Measurements from ENCODE around the gene TEX29. TPM values are rescaled to one million over a fixed set of nuclear protein-coding genes. Genes with fewer than 3 reads are reported as not detected.

The TEX29 gene
- total RNA-seq, 1 experiment from 2014 or later, result not detected

DNA sequence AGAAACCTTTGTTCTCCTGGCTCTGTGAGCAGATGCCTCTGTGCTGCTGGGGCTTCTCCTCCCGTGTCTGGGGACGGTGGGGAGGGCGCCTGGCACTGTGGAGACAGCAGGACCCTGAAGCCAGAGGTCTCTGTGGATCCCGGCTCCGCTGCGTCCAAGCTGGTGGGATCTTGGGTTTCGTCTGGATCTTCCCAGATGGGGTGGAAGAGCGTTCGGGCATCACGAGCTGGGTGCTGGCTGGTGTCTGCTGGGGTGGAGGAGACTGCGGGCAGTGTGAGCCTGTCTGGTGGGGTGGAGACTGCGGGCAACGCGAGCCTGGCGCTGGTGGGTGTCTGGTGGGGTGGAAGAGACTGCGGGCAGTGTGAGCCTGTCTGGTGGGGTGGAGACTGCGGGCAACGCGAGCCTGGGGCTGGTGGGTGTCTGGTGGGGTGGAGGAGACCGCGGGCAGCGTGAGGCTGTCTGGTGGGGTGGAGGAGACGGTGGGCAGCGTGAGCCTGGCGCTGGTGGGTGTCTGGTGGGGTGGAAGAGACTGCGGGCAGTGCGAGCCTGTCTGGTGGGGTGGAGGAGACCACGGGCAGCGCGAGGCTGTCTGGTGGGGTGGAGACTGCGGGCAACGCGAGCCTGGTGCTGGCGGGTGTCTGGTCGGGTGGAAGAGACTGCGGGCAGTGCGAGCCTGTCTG lies 5.6 kb downstream of the TEX29 start:
- TF ChIP-seq, protein P1, sequence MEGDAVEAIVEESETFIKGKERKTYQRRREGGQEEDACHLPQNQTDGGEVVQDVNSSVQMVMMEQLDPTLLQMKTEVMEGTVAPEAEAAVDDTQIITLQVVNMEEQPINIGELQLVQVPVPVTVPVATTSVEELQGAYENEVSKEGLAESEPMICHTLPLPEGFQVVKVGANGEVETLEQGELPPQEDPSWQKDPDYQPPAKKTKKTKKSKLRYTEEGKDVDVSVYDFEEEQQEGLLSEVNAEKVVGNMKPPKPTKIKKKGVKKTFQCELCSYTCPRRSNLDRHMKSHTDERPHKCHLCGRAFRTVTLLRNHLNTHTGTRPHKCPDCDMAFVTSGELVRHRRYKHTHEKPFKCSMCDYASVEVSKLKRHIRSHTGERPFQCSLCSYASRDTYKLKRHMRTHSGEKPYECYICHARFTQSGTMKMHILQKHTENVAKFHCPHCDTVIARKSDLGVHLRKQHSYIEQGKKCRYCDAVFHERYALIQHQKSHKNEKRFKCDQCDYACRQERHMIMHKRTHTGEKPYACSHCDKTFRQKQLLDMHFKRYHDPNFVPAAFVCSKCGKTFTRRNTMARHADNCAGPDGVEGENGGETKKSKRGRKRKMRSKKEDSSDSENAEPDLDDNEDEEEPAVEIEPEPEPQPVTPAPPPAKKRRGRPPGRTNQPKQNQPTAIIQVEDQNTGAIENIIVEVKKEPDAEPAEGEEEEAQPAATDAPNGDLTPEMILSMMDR (IDR thresholded peaks at IDR 0.05; ENCODE audit: insufficient read depth in 1 of 2, low read depth in 1 of 2, low read length in 1 of 2, severe bottlenecking in 1 of 2, unreplicated experiment in 1 of 2), result no peak
- no peak overlapping the region for H3K27ac Mint-ChIP-seq (ENCODE audit: unreplicated experiment)

DNA sequence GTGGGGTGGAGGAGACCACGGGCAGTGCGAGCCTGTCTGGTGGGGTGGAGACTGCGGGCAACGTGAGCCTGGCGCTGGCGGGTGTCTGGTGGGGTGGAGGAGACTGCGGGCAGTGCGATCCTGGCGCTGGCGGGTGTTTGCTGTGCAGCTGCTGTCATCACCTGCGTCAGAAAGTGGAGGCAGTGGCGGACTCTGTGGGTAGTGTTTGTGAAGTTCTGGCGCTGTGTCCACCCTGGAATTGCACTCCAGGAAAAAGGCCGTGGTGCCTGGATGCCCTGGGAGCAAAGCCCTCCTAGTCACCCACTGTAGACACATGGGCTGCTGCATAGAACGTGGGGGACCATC lies 6.2 kb downstream of the TEX29 start:
- Histone ChIP-seq H3K9me3 (0 out of 2 replicates have a peak, but pooled peaks cover 2% of the 10 kb centered on the region), H3K4me1 (no peaks in the 10 kb centered on the region), H3K27me3 (replicated peaks; ENCODE audit: control insufficient read depth, insufficient read depth, low read length) (no peaks in the 10 kb centered on the region), H3K4me3 (ENCODE audit: low read depth, low read length) (no peak overlapping the region), H3K36me3 (ENCODE audit: control insufficient read depth, insufficient read depth, low read length) (no peaks in the 10 kb centered on the region)
- intact Hi-C loops (cut with micrococcal nuclease; ENCODE audit: unreplicated experiment), result no loop called here
- Mint-ChIP-seq H3K27me3 (ENCODE audit: insufficient read depth, unreplicated experiment) (peaks cover 27% of the 10 kb centered on the region), H3K27ac (ENCODE audit: unreplicated experiment) (no peak overlapping the region), H3K9me3 (ENCODE audit: unreplicated experiment) (no peaks in the 10 kb centered on the region), H3K36me3 (ENCODE audit: insufficient read depth, unreplicated experiment) (peaks cover 9% of the 10 kb centered on the region), H3K4me3 (ENCODE audit: unreplicated experiment) (no peak overlapping the region), H3K4me1 (ENCODE audit: low read depth, unreplicated experiment) (no peaks in the 10 kb centered on the region)
- no peak for DNase-seq
- ChIA-PET CTCF (no interaction called here), POLR2A (no interaction called here)
- TF ChIP-seq, protein P1 (IDR thresholded peaks at IDR 0.05; ENCODE audit: insufficient read depth in 1 of 2, low read depth in 1 of 2, low read length in 1 of 2, severe bottlenecking in 1 of 2, unreplicated experiment in 1 of 2), result no peak
- no TSS peak for BruUV-seq (replicated peaks)

More for the DNA sequence above, 5.6 kb downstream of the TEX29 start:
- Histone ChIP-seq H3K27me3 (replicated peaks; ENCODE audit: control insufficient read depth, insufficient read depth, low read length) (no peaks in the 10 kb centered on the region), H3K4me1 (no peaks in the 10 kb centered on the region), H3K9me3 (no peaks in the 10 kb centered on the region), H3K36me3 (ENCODE audit: control insufficient read depth, insufficient read depth, low read length) (no peaks in the 10 kb centered on the region), H3K4me3 (ENCODE audit: low read depth, low read length) (no peak overlapping the region)
- Mint-ChIP-seq H3K27me3 (ENCODE audit: insufficient read depth, unreplicated experiment) (peaks cover 27% of the 10 kb centered on the region), H3K36me3 (ENCODE audit: insufficient read depth, unreplicated experiment) (peaks cover 14% of the 10 kb centered on the region), H3K9me3 (ENCODE audit: unreplicated experiment) (no peaks in the 10 kb centered on the region), H3K4me3 (ENCODE audit: unreplicated experiment) (no peak overlapping the region), H3K4me1 (ENCODE audit: low read depth, unreplicated experiment) (no peaks in the 10 kb centered on the region)
- POLR2A ChIA-PET, result no interaction called here
- no peak for DNase-seq
- CTCF ChIA-PET, result no interaction called here
- intact Hi-C loops (cut with micrococcal nuclease; ENCODE audit: unreplicated experiment), result no loop called here
- no TSS peak for BruUV-seq (replicated peaks)

- Histone ChIP-seq H3K27me3 (replicated peaks; ENCODE audit: control insufficient read depth, insufficient read depth, low read length) (no peaks in the 10 kb centered on the region), H3K9me3 (0 out of 2 replicates have a peak, but pooled peaks cover 2% of the 10 kb centered on the region), H3K4me3 (ENCODE audit: low read depth, low read length) (no peak overlapping the region), H3K4me1 (no peaks in the 10 kb centered on the region), H3K36me3 (ENCODE audit: control insufficient read depth, insufficient read depth, low read length) (no peaks in the 10 kb centered on the region)
- POLR2A ChIA-PET, result no interaction called here
- DNase-seq, result no peak
- Mint-ChIP-seq H3K36me3 (ENCODE audit: insufficient read depth, unreplicated experiment) (peaks cover 4% of the 10 kb centered on the region), H3K27ac (ENCODE audit: unreplicated experiment) (no peak overlapping the region), H3K4me1 (ENCODE audit: low read depth, unreplicated experiment) (no peaks in the 10 kb centered on the region), H3K9me3 (ENCODE audit: unreplicated experiment) (no peaks in the 10 kb centered on the region), H3K27me3 (ENCODE audit: insufficient read depth, unreplicated experiment) (peaks cover 27% of the 10 kb centered on the region), H3K4me3 (ENCODE audit: unreplicated experiment) (no peak overlapping the region)
- TF ChIP-seq, protein P1 (IDR thresholded peaks at IDR 0.05; ENCODE audit: insufficient read depth in 1 of 2, low read depth in 1 of 2, low read length in 1 of 2, severe bottlenecking in 1 of 2, unreplicated experiment in 1 of 2), result no peak
- CTCF ChIA-PET, result no interaction called here
- no TSS peak for BruUV-seq (replicated peaks)
- intact Hi-C loops (cut with micrococcal nuclease; ENCODE audit: unreplicated experiment), result no loop called here
Measured at GRCh38 chr13:111326981-111327642, 6.7 kb downstream of the TEX29 start.
